Liver (tissue), 9 donors: ENCODE results near the gene MT1F. TPM values are rescaled to one million over a fixed set of nuclear protein-coding genes. Genes with fewer than 3 reads are reported as not detected.
A peak's percentile ranks its signal among the peaks of the same experiment; 100 is the strongest.

Experiments
- DNase-seq: peaks from one replicate; pipeline ENCODE4 v3.0.0-alpha.2; 2017; ENCODE audit warnings: low spot score
- H3K27ac ChIP-seq, 2 donors: one replicate each; pipeline ENCODE4 v1.7.0; 2013; ENCODE audit warnings: inconsistent platforms in 2 of 2, low read length in 2 of 2, control low read depth in 1 of 2, low read depth in 1 of 2, mild to moderate bottlenecking in 1 of 2
- H3K27me3 ChIP-seq, 4 donors: one replicate each; pipeline versions ENCODE4 v1.6.1 to v1.7.0; 2013; ENCODE audit warnings: low read length in 3 of 4, inconsistent platforms in 1 of 4, mild to moderate bottlenecking in 1 of 4, moderate library complexity in 1 of 4; ENCODE audit not compliant: control insufficient read depth in 4 of 4, insufficient read depth in 4 of 4
- H3K36me3 ChIP-seq, 4 donors: one replicate each; pipeline versions ENCODE4 v1.6.1 to v1.7.0; 2013; ENCODE audit warnings: low read length in 3 of 4, mild to moderate bottlenecking in 3 of 4, low read depth in 1 of 4, moderate library complexity in 1 of 4; ENCODE audit not compliant: control insufficient read depth in 4 of 4, insufficient read depth in 3 of 4
- H3K4me1 ChIP-seq, 4 donors: one replicate each; pipeline versions ENCODE4 v1.6.1 to v1.7.0; 2013; ENCODE audit warnings: low read length in 3 of 4, mild to moderate bottlenecking in 3 of 4, moderate library complexity in 1 of 4; ENCODE audit not compliant: control insufficient read depth in 4 of 4, insufficient read depth in 4 of 4
- H3K4me3 ChIP-seq, 3 donors: one replicate each; pipeline versions ENCODE4 v1.6.1 to v1.7.0; 2013; ENCODE audit warnings: low read length in 3 of 3, control low read depth in 1 of 3, low read depth in 1 of 3, mild to moderate bottlenecking in 1 of 3
- H3K9ac ChIP-seq, 2 donors: one replicate each; pipeline ENCODE4 v1.7.0; 2013; ENCODE audit warnings: low read length in 2 of 2, mild to moderate bottlenecking in 2 of 2, moderate library complexity in 2 of 2, control low read depth in 1 of 2, low read depth in 1 of 2
- H3K9me3 ChIP-seq, 4 donors: one replicate each; pipeline versions ENCODE4 v1.6.1 to v1.7.0; 2013; ENCODE audit warnings: low read length in 3 of 4; ENCODE audit not compliant: control insufficient read depth in 4 of 4
- ATF3 ChIP-seq: IDR thresholded peaks from 2 replicates; pipeline ENCODE4 v1.6.1; 2016; ENCODE audit warnings: antibody characterized with exemption
- CTCF ChIP-seq: fragments of 150-350 bp; IDR thresholded peaks from 2 replicates; pipeline ENCODE4 v1.5.1; 2017; ENCODE audit warnings: improper control_type of control experiment, low read depth, low read length; ENCODE audit not compliant: missing input control
- FOXA1 ChIP-seq: IDR thresholded peaks from 2 replicates; pipeline ENCODE4 v1.6.1; 2016; ENCODE audit warnings: antibody characterized with exemption
- FOXA2 ChIP-seq: IDR thresholded peaks from 2 replicates; pipeline ENCODE4 v1.6.1; 2016; ENCODE audit warnings: antibody characterized with exemption
- GABPA ChIP-seq, 2 donors: IDR thresholded peaks in 1 of 2; conservative IDR thresholded peaks in 1 of 2; 2 replicates each; pipeline ENCODE4 v1.6.1; 2016; ENCODE audit warnings: antibody characterized with exemption in 2 of 2, mild to moderate bottlenecking in 1 of 2, moderate library complexity in 1 of 2
- HNF4A ChIP-seq, 2 donors: conservative IDR thresholded peaks; 2 replicates each; pipeline ENCODE4 v1.6.1; 2016; ENCODE audit warnings: antibody characterized with exemption in 2 of 2, mild to moderate bottlenecking in 2 of 2
- HNF4G ChIP-seq: IDR thresholded peaks from 2 replicates; pipeline ENCODE4 v1.6.1; 2016; ENCODE audit warnings: antibody characterized with exemption
- JUND ChIP-seq, 2 donors: IDR thresholded peaks; 2 replicates each; pipeline ENCODE4 v1.6.1; 2016; ENCODE audit warnings: antibody characterized with exemption in 2 of 2
- NR2F2 ChIP-seq: IDR thresholded peaks from 2 replicates; pipeline ENCODE4 v1.6.1; 2016; ENCODE audit warnings: antibody characterized with exemption
- RAD21 ChIP-seq, 2 donors: IDR thresholded peaks; 2 replicates each; pipeline ENCODE4 v1.6.1; 2016; ENCODE audit warnings: antibody characterized with exemption in 2 of 2, mild to moderate bottlenecking in 2 of 2
- RXRA ChIP-seq, 2 donors: IDR thresholded peaks; 2 replicates each; pipeline ENCODE4 v1.6.1; 2017 to 2018; ENCODE audit warnings: antibody characterized with exemption in 2 of 2, mild to moderate bottlenecking in 1 of 2
- SP1 ChIP-seq: IDR thresholded peaks from 2 replicates; pipeline ENCODE4 v1.6.1; 2018; ENCODE audit warnings: antibody characterized with exemption, mild to moderate bottlenecking
- TAF1 ChIP-seq: conservative IDR thresholded peaks from 2 replicates; pipeline ENCODE4 v1.6.1; 2016; ENCODE audit warnings: antibody characterized with exemption, mild to moderate bottlenecking
- YY1 ChIP-seq: IDR thresholded peaks from 2 replicates; pipeline ENCODE4 v1.6.1; 2016; ENCODE audit warnings: antibody characterized with exemption, mild to moderate bottlenecking
- ZBTB33 ChIP-seq: IDR thresholded peaks from 2 replicates; pipeline ENCODE4 v1.6.1; 2016; ENCODE audit warnings: antibody characterized with exemption
- WGBS: extraction: QIAGEN DNeasy Blood & Tissue Kit; methylation state at CpG from one replicate; pipeline ENCODE4 v1.1.7; 2013; 5-methylcytosine and 5-hydroxymethylcytosine counted together
- polyA plus RNA-seq, 2 donors: library from polyadenylated mRNA; stranded (reverse) in 1 of 2; unstranded in 1 of 2; fragments of 200-250 nt in 1 of 2; fragments of >200 nt in 1 of 2; fragmentation: Nextera tagmentation in 1 of 2; extraction: Ambion mirVana in 1 of 2; gene quantifications; one replicate each; pipeline versions ENCODE4 v1.2.1 to v1.2.3, GENCODE V29; 2013 to 2015
- total RNA-seq, 2 donors: library from RNA; depleted of rRNA; stranded (reverse); fragments of >200 nt; gene quantifications; one replicate each; pipeline ENCODE4 v1.2.3, GENCODE V29; 2014
- TF ChIP-seq, protein P1 (sequence below): IDR thresholded peaks from 2 replicates; pipeline ENCODE4 v1.6.1; 2016; ENCODE audit warnings: antibody characterized with exemption, mild to moderate bottlenecking
- donor health status: healthy.
- donor health status: healthy.
- donor health status: healthy.
- donor health status: healthy.
- donor health status: healthy.

Gene MT1F
- total and polyA plus RNA-seq, 4 donors: 14.2 to 895 (median 134) TPM

DNA sequence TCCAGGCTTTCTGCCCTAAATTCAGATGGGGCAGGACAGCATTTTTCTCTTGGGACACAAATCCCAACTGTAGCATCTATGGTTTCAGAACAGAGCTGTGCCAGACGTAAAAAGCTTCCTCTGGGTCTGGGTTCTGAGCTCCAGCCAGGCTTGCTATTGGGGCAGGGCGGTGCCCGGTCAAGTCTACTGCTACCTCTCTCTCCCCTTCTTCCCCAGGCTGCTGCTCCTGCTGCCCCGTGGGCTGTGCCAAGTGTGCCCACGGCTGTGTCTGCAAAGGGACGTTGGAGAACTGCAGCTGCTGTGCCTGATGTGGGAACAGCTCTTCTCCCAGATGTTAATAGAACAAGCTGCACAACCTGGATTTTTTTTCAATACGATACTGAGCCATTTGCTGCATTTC lies 24.2 kb upstream of the MT1F start:
- H3K36me3 ChIP-seq: no peaks in the 10 kb centered on the region
- H3K9ac ChIP-seq: peak overlapping the region in 1 of 2 donors; percentile 84
- TF ChIP-seq HNF4G: no peak
- no peak for TF ChIP-seq FOXA2
- no peak for TF ChIP-seq NR2F2
- TF ChIP-seq RAD21 (IDR thresholded peaks at IDR 0.05): no peak
- TF ChIP-seq CTCF: no peak
- TF ChIP-seq HNF4A (conservative IDR thresholded peaks at IDR 0.05): no peak
- no peak for TF ChIP-seq RXRA (IDR thresholded peaks at IDR 0.05)
- TF ChIP-seq YY1: no peak
- TF ChIP-seq SP1: no peak
- TF ChIP-seq ZBTB33: no peak
- TF ChIP-seq ATF3: no peak
- no peak for TF ChIP-seq FOXA1
- no peak for TF ChIP-seq GABPA (IDR thresholded peaks at IDR 0.05 in 1 of 2, conservative IDR thresholded peaks at IDR 0.05 in 1 of 2)
- TF ChIP-seq, protein P1, sequence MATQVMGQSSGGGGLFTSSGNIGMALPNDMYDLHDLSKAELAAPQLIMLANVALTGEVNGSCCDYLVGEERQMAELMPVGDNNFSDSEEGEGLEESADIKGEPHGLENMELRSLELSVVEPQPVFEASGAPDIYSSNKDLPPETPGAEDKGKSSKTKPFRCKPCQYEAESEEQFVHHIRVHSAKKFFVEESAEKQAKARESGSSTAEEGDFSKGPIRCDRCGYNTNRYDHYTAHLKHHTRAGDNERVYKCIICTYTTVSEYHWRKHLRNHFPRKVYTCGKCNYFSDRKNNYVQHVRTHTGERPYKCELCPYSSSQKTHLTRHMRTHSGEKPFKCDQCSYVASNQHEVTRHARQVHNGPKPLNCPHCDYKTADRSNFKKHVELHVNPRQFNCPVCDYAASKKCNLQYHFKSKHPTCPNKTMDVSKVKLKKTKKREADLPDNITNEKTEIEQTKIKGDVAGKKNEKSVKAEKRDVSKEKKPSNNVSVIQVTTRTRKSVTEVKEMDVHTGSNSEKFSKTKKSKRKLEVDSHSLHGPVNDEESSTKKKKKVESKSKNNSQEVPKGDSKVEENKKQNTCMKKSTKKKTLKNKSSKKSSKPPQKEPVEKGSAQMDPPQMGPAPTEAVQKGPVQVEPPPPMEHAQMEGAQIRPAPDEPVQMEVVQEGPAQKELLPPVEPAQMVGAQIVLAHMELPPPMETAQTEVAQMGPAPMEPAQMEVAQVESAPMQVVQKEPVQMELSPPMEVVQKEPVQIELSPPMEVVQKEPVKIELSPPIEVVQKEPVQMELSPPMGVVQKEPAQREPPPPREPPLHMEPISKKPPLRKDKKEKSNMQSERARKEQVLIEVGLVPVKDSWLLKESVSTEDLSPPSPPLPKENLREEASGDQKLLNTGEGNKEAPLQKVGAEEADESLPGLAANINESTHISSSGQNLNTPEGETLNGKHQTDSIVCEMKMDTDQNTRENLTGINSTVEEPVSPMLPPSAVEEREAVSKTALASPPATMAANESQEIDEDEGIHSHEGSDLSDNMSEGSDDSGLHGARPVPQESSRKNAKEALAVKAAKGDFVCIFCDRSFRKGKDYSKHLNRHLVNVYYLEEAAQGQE: no peak
- TF ChIP-seq TAF1: no peak
- TF ChIP-seq JUND (IDR thresholded peaks at IDR 0.05): no peak
- peak overlapping the region in 2 of 3 donors; percentile 93 to 95 for H3K4me3 ChIP-seq
- H3K4me1 ChIP-seq: peaks cover 2 to 31% (median 8%) of the 10 kb centered on the region in 4 donors
- no peaks in the 10 kb centered on the region for H3K9me3 ChIP-seq
- WGBS: 56% methylated on average over 7 of the region's 7 CpGs
- DNase-seq: no peak
- H3K27ac ChIP-seq: peak overlapping the region; percentile 84 to 87
- H3K27me3 ChIP-seq: no peaks in the 10 kb centered on the region
